GM12874 (cell line): Measurements from ENCODE around the gene DNAI4.

Source experiments
- CTCF ChIP-seq: IDR thresholded peaks from 2 replicates; pipeline ENCODE4 v1.5.1; 2011; ENCODE audit warnings: low read depth, mild to moderate bottlenecking, control low read depth, low read length, moderate library complexity; ENCODE audit not compliant: insufficient read depth

Gene DNAI4

GRCh38 chr1:66840929-66841328 lies 83.7 kb downstream of the DNAI4 start:
- TF ChIP-seq CTCF, result no peak

- no peak for TF ChIP-seq CTCF
Measured at GRCh38 chr1:66834926-66835325, 89.7 kb downstream of the DNAI4 start.

GRCh38 chr1:66833112-66833511 lies 91.5 kb downstream of the DNAI4 start:
- TF ChIP-seq CTCF, result no peak

- TF ChIP-seq CTCF, result no peak
Measured at GRCh38 chr1:66831529-66832239, 93.0 kb downstream of the DNAI4 start.

GRCh38 chr1:66824771-66825170 lies 99.9 kb downstream of the DNAI4 start:
- no peak for TF ChIP-seq CTCF

GRCh38 chr1:66809736-66810326 lies 114.8 kb downstream of the DNAI4 start:
- no peak for TF ChIP-seq CTCF

- TF ChIP-seq CTCF, result no peak
Measured at GRCh38 chr1:66809245-66809644, 115.4 kb downstream of the DNAI4 start.
